K562 (cell line): ENCODE data around the gene FDPS. TPM values are rescaled to one million over a fixed set of nuclear protein-coding genes. Genes with fewer than 3 reads are reported as not detected.
A peak's percentile ranks its signal among the peaks of the same experiment; 100 is the strongest.

Experiments
- E2F6 ChIP-seq, 2 experiments: IDR thresholded peaks; 2 replicates each; pipeline ENCODE4 v1.6.1; 2011; ENCODE audit warnings: borderline replicate concordance in 1 of 2, control low read depth in 1 of 2, low read depth in 1 of 2, low read length in 1 of 2, mild to moderate bottlenecking in 1 of 2, mixed read lengths in 1 of 2, moderate library complexity in 1 of 2; ENCODE audit not compliant: insufficient read depth in 1 of 2, insufficient read length in 1 of 2, poor library complexity in 1 of 2, severe bottlenecking in 1 of 2; ENCODE audit errors: extremely low read depth in 1 of 2
- ELF1 ChIP-seq: fragments of 200-800 bp; sonication (Bioruptor generic); IDR thresholded peaks from 2 replicates; pipeline ENCODE4 v1.6.1; 2016; ENCODE audit warnings: missing genetic modification characterization, missing compliant biosample characterization
- ELK1 ChIP-seq: sonication (generic); formaldehyde crosslinking; IDR thresholded peaks from 2 replicates; pipeline ENCODE4 v1.8.1; 2022; ENCODE audit warnings: missing genetic modification reagents
- ETS1 ChIP-seq: conservative IDR thresholded peaks from 2 replicates; pipeline ENCODE4 v1.6.1; 2011; ENCODE audit warnings: low read depth, mild to moderate bottlenecking, low read length; ENCODE audit not compliant: control insufficient read depth
- HDAC2 ChIP-seq: fragments of 450-650 bp; IDR thresholded peaks from 2 replicates; pipeline ENCODE4 v1.6.1; 2016; ENCODE audit warnings: mild to moderate bottlenecking
- MITF ChIP-seq: IDR thresholded peaks from 2 replicates; pipeline ENCODE4 v1.6.1; 2014; ENCODE audit warnings: antibody characterized with exemption
- NUFIP1 ChIP-seq: fragments of 450-650 bp; IDR thresholded peaks from 2 replicates; pipeline ENCODE4 v1.6.1; 2018; ENCODE audit not compliant: partially characterized antibody
- PHF8 ChIP-seq: fragments of 200-600 bp; sonication (generic); IDR thresholded peaks from 2 replicates; pipeline ENCODE4 v1.6.1; 2012; ENCODE audit warnings: mixed run types, mild to moderate bottlenecking, inconsistent platforms, low read length, moderate library complexity, borderline replicate concordance
- POLR2AphosphoS5 ChIP-seq: IDR thresholded peaks from 2 replicates; pipeline ENCODE4 v1.6.1; 2011; ENCODE audit warnings: mild to moderate bottlenecking, low read depth, low read length, moderate library complexity; ENCODE audit not compliant: control insufficient read depth, insufficient read depth
- RAD51 ChIP-seq: fragments of 450-650 bp; IDR thresholded peaks from 2 replicates; pipeline ENCODE4 v1.7.1; 2016; ENCODE audit warnings: low read depth, mild to moderate bottlenecking, borderline replicate concordance
- RB1 ChIP-seq: fragments of 450-650 bp; IDR thresholded peaks from 2 replicates; pipeline ENCODE4 v1.6.1; 2017; ENCODE audit warnings: low read depth, mild to moderate bottlenecking
- RUNX1 ChIP-seq: sonication (generic); IDR thresholded peaks from 2 replicates; pipeline ENCODE4 v1.6.1; 2016; ENCODE audit warnings: antibody characterized with exemption, low read depth
- SAFB ChIP-seq: fragments of 200-400 bp; formaldehyde crosslinking; IDR thresholded peaks from 2 replicates; pipeline ENCODE4 v1.6.1; 2017; ENCODE audit warnings: low read depth, low read length, borderline replicate concordance
- SNAPC5 ChIP-seq: fragments of 250-450 bp; sonication (Bioruptor Pico); IDR thresholded peaks from 2 replicates; pipeline ENCODE4 v1.8.0; 2021; ENCODE audit warnings: moderate library complexity, mild to moderate bottlenecking, inconsistent platforms
- STAT5B ChIP-seq: fragments of 250-450 bp; sonication (Bioruptor Pico); IDR thresholded peaks from 2 replicates; pipeline ENCODE4 v1.8.0; 2021; ENCODE audit warnings: mild to moderate bottlenecking, inconsistent platforms
- TOE1 ChIP-seq, 2 experiments: fragments of 450-650 bp in 1 of 2; sonication (generic) in 1 of 2; formaldehyde crosslinking in 1 of 2; IDR thresholded peaks; 2 replicates each; pipeline versions ENCODE4 v1.7.1 to v1.8.0; 2016 to 2022; ENCODE audit warnings: borderline replicate concordance in 2 of 2, mild to moderate bottlenecking in 2 of 2, antibody characterized with exemption in 1 of 2, inconsistent platforms in 1 of 2, low read depth in 1 of 2, missing genetic modification reagents in 1 of 2, moderate library complexity in 1 of 2
- ZBTB9 ChIP-seq: fragments of 450-650 bp; formaldehyde crosslinking; IDR thresholded peaks from 2 replicates; pipeline ENCODE4 v1.4.0; 2020; ENCODE audit warnings: mild to moderate bottlenecking, moderate library complexity
- ZNF3 ChIP-seq: fragments of 250-450 bp; sonication (Bioruptor Pico); IDR thresholded peaks from 2 replicates; pipeline ENCODE4 v1.5.0; 2021; ENCODE audit warnings: mild to moderate bottlenecking, moderate library complexity
- ZNF311 ChIP-seq: fragments of 250-450 bp; sonication (Bioruptor Pico); IDR thresholded peaks from 2 replicates; pipeline ENCODE4 v1.4.0; 2020; ENCODE audit warnings: mild to moderate bottlenecking, moderate library complexity
- ZSCAN32 ChIP-seq: fragments of 450-650 bp; formaldehyde crosslinking; IDR thresholded peaks from 2 replicates; pipeline ENCODE4 v1.4.0; 2020; ENCODE audit warnings: mild to moderate bottlenecking, moderate library complexity
- polyA plus RNA-seq, 8 experiments: library from polyadenylated mRNA; depleted of rRNA in 4 of 8; stranded (reverse) in 5 of 8; unstranded in 3 of 8; fragments of >200 nt; fragmentation: Nextera tagmentation in 2 of 8; fragmentation: Illumina TruSeq in 1 of 8; extraction: Ambion mirVana in 2 of 8; extraction: Trizol in 1 of 8; gene quantifications; 2 replicates each; pipeline versions ENCODE4 v1.2.1 to v1.2.3, GENCODE V29; 2011 to 2014; ENCODE audit warnings: inconsistent platforms in 1 of 8, missing spikeins in 1 of 8
- total RNA-seq, 7 experiments: library from RNA; depleted of rRNA in 6 of 7; stranded (reverse); fragments of >200 nt in 6 of 7; fragmentation: Illumina TruSeq in 2 of 7; extraction: Trizol in 2 of 7; gene quantifications; 2 replicates each; pipeline versions ENCODE4 v1.2.1 to v1.2.3, GENCODE V29; 2011 to 2021; ENCODE audit warnings: low replicate concordance in 1 of 7

The FDPS gene
- total and polyA plus RNA-seq, 9 of the 15 experiments (the other 6 are each of a cell fraction or from before 2014, with no cell fraction given) = 247 to 884 (median 360) TPM

- TF ChIP-seq ZSCAN32 (CRISPR knock-in tag) (no peak), ZNF3 (CRISPR knock-in tag) (no peak), SAFB (peak; percentile 71; the same call in 1 of the 2 replicates), MITF (no peak), NUFIP1 (no peak), SNAPC5 (CRISPR knock-in tag) (no peak), ELF1 (tag) (peak; percentile 13; the same call in 1 of the 2 replicates), ETS1 (peak; percentile 22; the same call in 1 of the 2 replicates), E2F6 (IDR thresholded peaks at IDR 0.05; ENCODE audit: borderline replicate concordance in 1 of 2, extremely low read depth in 1 of 2, insufficient read depth in 1 of 2, insufficient read length in 1 of 2, low read depth in 1 of 2, low read length in 1 of 2, poor library complexity in 1 of 2, severe bottlenecking in 1 of 2) (peak in 1 of 2 experiments; percentile 75), ZNF311 (CRISPR knock-in tag) (no peak), HDAC2 (peak; percentile 78), POLR2AphosphoS5 (peak; percentile 42; the same call in 1 of the 2 replicates), STAT5B (CRISPR knock-in tag) (no peak), RB1 (peak; percentile 57; the same call in 1 of the 2 replicates), RAD51 (peak; percentile 97), ZBTB9 (no peak), TOE1 (IDR thresholded peaks at IDR 0.05; ENCODE audit: borderline replicate concordance) (0 out of 2 replicates have a peak, but pooled peaks have one; percentile 9), TOE1 (CRISPR knock-in tag; IDR thresholded peaks at IDR 0.05; ENCODE audit: borderline replicate concordance, low read depth) (no peak), RUNX1 (0 out of 2 replicates have a peak, but pooled peaks have one; percentile 29), ELK1 (CRISPR knock-in tag) (no peak), PHF8 (peak; percentile 82; the same call in 1 of the 2 replicates)
These were observed 15.5 kb downstream of the FDPS start (continued) for GRCh38 chr1:155324037-155324716.
